Body of pancreas (tissue), 4 donors: ENCODE measurements around the gene ACACA. TPM values are rescaled to one million over a fixed set of nuclear protein-coding genes. Genes with fewer than 3 reads are reported as not detected.
A peak's percentile ranks its signal among the peaks of the same experiment; 100 is the strongest.

ENCODE experiments used
- ATAC-seq: fragments of 150-250 bp; one replicate; pipeline ENCODE4 v1.9.1; 2016
- DNase-seq, 4 donors: peaks; one replicate each; pipeline ENCODE4 v3.0.0-alpha.2; 2019
- H3K27ac ChIP-seq, 4 donors: fragments of 200-600 bp; sonication (generic); 1 replicate in 3 of 4; 2 replicates in 1 of 4; pipeline versions ENCODE4 v1.5.1 to v1.6.1; 2016 to 2019; ENCODE audit warnings: mild to moderate bottlenecking in 1 of 4, mixed read lengths in 1 of 4, moderate library complexity in 1 of 4
- H3K27me3 ChIP-seq, 2 donors: fragments of 200-600 bp; sonication (generic); one replicate each; pipeline ENCODE4 v1.6.0; 2016; ENCODE audit warnings: mild to moderate bottlenecking in 1 of 2
- H3K36me3 ChIP-seq, 2 donors: fragments of 200-600 bp; sonication (generic); replicated peaks in 1 of 2; 2 replicates each; pipeline ENCODE4 v1.5.1; 2016; ENCODE audit warnings: low read depth in 2 of 2; ENCODE audit not compliant: insufficient read depth in 1 of 2
- H3K4me1 ChIP-seq: fragments of 200-600 bp; sonication (generic); one replicate; pipeline ENCODE4 v1.6.0; 2016
- H3K4me3 ChIP-seq, 2 donors: fragments of 200-600 bp; sonication (generic); 1 replicate in 1 of 2; 2 replicates in 1 of 2; pipeline ENCODE4 v1.5.1; 2016 to 2019
- H3K9me3 ChIP-seq, 3 donors: fragments of 200-600 bp; sonication (generic); 1 replicate in 2 of 3; 2 replicates in 1 of 3; pipeline ENCODE4 v1.5.1; 2016
- CTCF ChIP-seq, 7 experiments: fragments of 450-650 bp in 4 of 7; fragments of 200-600 bp in 3 of 7; sonication (generic) in 3 of 7; IDR thresholded peaks; one replicate each; pipeline ENCODE4 v1.5.1; 2016 to 2019; ENCODE audit warnings: antibody characterized with exemption in 7 of 7
- POLR2A ChIP-seq, 3 donors: fragments of 450-650 bp; IDR thresholded peaks; one replicate each; pipeline ENCODE4 v1.6.1; 2016; ENCODE audit warnings: antibody characterized with exemption in 3 of 3, mild to moderate bottlenecking in 2 of 3
- WGBS, 2 donors: methylation state at CpG; one replicate each; pipeline ENCODE4 v1.1.5; 2017; 5-methylcytosine and 5-hydroxymethylcytosine counted together
- intact Hi-C: fragments of 100-400 bp; cut with DNase I; formaldehyde crosslinking; loops from one replicate; pipeline ENCODE4 v1.15.1; 2023
- total RNA-seq, 2 donors: library from RNA; depleted of rRNA; stranded (reverse); fragments of >200 nt; gene quantifications; one replicate each; pipeline ENCODE4 v1.1.0, GENCODE V29; 2016

The ACACA gene
- total RNA-seq, 2 donors from 2014 or later, result 9.1 to 49.1 TPM

DNA sequence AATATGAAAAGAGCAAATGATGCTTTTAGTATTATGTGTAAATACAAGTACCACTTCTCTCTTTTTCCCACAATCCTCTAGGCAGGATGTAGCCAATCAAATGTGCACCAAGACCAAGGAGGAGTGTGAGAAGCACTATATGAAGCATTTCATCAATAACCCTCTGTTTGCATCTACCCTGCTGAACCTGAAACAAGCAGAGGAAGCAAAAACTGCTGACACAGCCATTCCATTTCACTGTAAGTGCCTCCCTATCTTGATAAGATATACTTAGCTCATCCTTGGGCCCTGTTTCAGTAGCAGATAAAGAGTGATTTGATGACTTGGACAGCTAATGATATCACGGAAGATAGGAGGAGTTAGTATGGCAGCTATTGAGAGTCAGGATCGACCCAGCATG lies 33.8 kb upstream of the ACACA start:
- H3K27ac ChIP-seq, result no peak overlapping the region
- no peaks in the 10 kb centered on the region for H3K4me1 ChIP-seq
- TF ChIP-seq POLR2A (IDR thresholded peaks at IDR 0.05) (no peak), CTCF (IDR thresholded peaks at IDR 0.05) (no peak)
- no peak for DNase-seq
- 88 to 89% methylated on average over 2 of the region's 2 CpGs for WGBS, 2 donors
- H3K27me3 ChIP-seq, result no peaks in the 10 kb centered on the region
- no peaks in the 10 kb centered on the region for H3K9me3 ChIP-seq
- intact Hi-C loops, result no loop called here
- no peak for ATAC-seq
- no peak overlapping the region for H3K4me3 ChIP-seq
- peaks cover 0 to 12% of the 10 kb centered on the region in 2 donors for H3K36me3 ChIP-seq

DNA sequence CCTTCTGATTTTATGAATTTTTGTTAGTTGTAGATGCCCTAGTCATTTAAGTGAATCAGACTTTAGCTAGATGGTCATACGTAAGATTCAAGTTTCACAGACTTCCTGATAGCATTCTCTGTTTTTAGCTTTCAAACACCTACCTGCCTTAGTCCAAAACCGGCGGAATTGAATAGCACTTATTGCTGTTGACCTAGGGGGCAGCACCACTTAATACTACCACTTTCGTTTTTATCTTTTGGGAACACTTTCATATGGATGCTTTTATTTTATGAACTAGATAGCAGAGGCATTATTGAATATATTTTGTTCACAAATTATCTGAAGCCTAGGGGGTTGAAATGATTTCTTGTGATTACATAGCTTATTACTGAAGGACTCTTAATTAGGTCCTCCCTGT lies 31.5 kb upstream of the ACACA start:
- H3K9me3 ChIP-seq, result no peaks in the 10 kb centered on the region
- DNase-seq (no peak), ATAC-seq (no peak)
- no peaks in the 10 kb centered on the region for H3K27me3 ChIP-seq
- TF ChIP-seq POLR2A (IDR thresholded peaks at IDR 0.05) (no peak), CTCF (IDR thresholded peaks at IDR 0.05) (peak in 1 of 7 experiments; percentile 7)
- peaks cover 0 to 12% of the 10 kb centered on the region in 2 donors for H3K36me3 ChIP-seq
- no peaks in the 10 kb centered on the region for H3K4me1 ChIP-seq
- no peak overlapping the region for H3K27ac ChIP-seq
- intact Hi-C loops, result no loop called here
- 70 to 74% methylated on average over 4 of the region's 4 CpGs for WGBS, 2 donors
- no peak overlapping the region for H3K4me3 ChIP-seq

GRCh38 chr17:37432671-37433070 lies 26.0 kb upstream of the ACACA start:
- Histone ChIP-seq H3K27me3 (no peaks in the 10 kb centered on the region), H3K36me3 (peaks cover 4 to 6% of the 10 kb centered on the region in 2 donors), H3K27ac (no peak overlapping the region), H3K4me3 (no peak overlapping the region), H3K4me1 (no peaks in the 10 kb centered on the region), H3K9me3 (no peaks in the 10 kb centered on the region)
- ATAC-seq, result no peak
- TF ChIP-seq CTCF (IDR thresholded peaks at IDR 0.05) (no peak), POLR2A (IDR thresholded peaks at IDR 0.05) (no peak)
- DNase-seq, result no peak
- intact Hi-C loops, result no loop called here
- 76 to 79% methylated on average over 2 of the region's 2 CpGs for WGBS, 2 donors

DNA sequence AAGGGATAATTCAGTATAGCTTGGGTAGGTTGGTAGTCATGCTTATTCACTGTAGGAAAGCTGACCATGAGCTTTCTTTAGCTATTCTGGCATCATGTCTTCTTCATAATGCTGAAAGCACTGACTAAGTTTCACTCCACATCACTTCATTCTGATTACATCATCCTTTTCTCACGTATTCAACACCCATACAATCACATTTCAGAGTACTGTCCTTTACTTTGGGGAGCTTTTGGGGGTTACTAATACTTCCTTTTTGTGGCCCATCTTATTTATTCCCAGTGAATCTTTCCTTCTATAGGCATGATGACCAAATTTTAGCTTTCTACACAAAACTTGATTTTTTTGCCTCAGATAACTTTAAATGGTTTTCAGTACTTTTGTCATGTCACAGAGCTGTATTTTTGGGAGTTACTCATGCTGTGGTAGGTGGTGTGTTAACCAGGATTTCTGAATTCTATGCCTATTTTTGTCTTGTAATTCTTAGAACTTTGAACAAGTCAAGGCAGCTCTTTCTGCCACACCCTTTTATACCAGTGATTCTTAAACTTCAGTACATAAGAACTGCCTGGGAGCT lies 23.5 kb upstream of the ACACA start:
- no peak overlapping the region for H3K27ac ChIP-seq
- H3K36me3 ChIP-seq, result peaks cover 4 to 9% of the 10 kb centered on the region in 2 donors
- no peak overlapping the region for H3K4me3 ChIP-seq
- H3K9me3 ChIP-seq, result no peaks in the 10 kb centered on the region
- no peak for TF ChIP-seq CTCF (IDR thresholded peaks at IDR 0.05)
- no peak for TF ChIP-seq POLR2A (IDR thresholded peaks at IDR 0.05)
- no peaks in the 10 kb centered on the region for H3K4me1 ChIP-seq
- intact Hi-C loops, result no loop called here
- ATAC-seq, result no peak
- DNase-seq, result no peak
- H3K27me3 ChIP-seq, result no peaks in the 10 kb centered on the region
- 56% methylated on average over 1 of the region's 1 CpG for WGBS, 2 donors

DNA sequence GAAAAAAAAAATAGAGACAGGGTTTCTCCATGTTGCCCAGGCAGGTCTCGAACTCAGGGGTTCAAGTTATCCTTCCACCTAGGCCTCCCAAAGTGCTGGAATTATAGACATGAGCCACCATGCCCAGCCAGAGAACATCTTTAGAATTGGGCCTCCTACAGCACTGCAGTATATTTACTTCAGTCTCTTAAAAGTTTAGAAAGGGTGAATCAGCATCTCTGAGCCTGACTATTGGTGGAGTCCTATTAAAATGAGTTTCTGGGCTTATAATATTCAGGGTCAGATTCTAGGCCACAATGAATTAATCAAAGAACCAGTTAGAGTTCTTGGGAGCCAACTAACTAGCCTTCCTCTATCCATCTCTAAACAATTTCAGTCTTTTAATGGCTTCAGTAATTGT lies 22.8 kb upstream of the ACACA start:
- WGBS, 2 donors, result 94% methylated on average over 1 of the region's 1 CpG

More for the DNA sequence above, 22.8 kb upstream of the ACACA start:
- ATAC-seq, result no peak
- TF ChIP-seq POLR2A (IDR thresholded peaks at IDR 0.05), result no peak
- TF ChIP-seq CTCF (IDR thresholded peaks at IDR 0.05), result no peak
- no peaks in the 10 kb centered on the region for H3K9me3 ChIP-seq
- no peak overlapping the region for H3K27ac ChIP-seq
- intact Hi-C loops, result no loop called here
- no peaks in the 10 kb centered on the region for H3K4me1 ChIP-seq
- no peak for DNase-seq
- no peaks in the 10 kb centered on the region for H3K27me3 ChIP-seq
- no peak overlapping the region for H3K4me3 ChIP-seq
- H3K36me3 ChIP-seq, result peaks cover 4 to 14% of the 10 kb centered on the region in 2 donors
